Smooth muscle cell (in vitro differentiated cells): Measurements from ENCODE around the gene IFI27L1. TPM values are rescaled to one million over a fixed set of nuclear protein-coding genes. Genes with fewer than 3 reads are reported as not detected.

ENCODE experiments used
- DNase-seq: peaks from one replicate; lab custom pipeline; 2025; ENCODE audit not compliant: unreplicated experiment; lab: John Stamatoyannopoulos, UW
- H2AFZ ChIP-seq: fragments of 200-600 bp; sonication (generic); 2 replicates; pipeline ENCODE4 v1.6.0; 2016; ENCODE audit warnings: antibody characterized with exemption, low read depth, mild to moderate bottlenecking
- H3F3A ChIP-seq: fragments of 200-600 bp; sonication (generic); 2 replicates; pipeline ENCODE4 v1.6.0; 2017; ENCODE audit warnings: antibody characterized with exemption, low read depth
- H3K27ac ChIP-seq: fragments of 200-600 bp; sonication (generic); 2 replicates; pipeline ENCODE4 v1.5.1; 2016; ENCODE audit warnings: low read depth, mild to moderate bottlenecking
- H3K27me3 ChIP-seq: fragments of 200-600 bp; sonication (generic); 2 replicates; pipeline ENCODE4 v1.6.1; 2016; ENCODE audit warnings: low read depth, mild to moderate bottlenecking
- H3K36me3 ChIP-seq: fragments of 200-600 bp; sonication (generic); 2 replicates; pipeline ENCODE4 v1.5.1; 2016; ENCODE audit warnings: low read depth
- H3K4me1 ChIP-seq: fragments of 200-600 bp; sonication (generic); 2 replicates; pipeline ENCODE4 v1.5.1; 2016; ENCODE audit warnings: low read depth
- H3K4me2 ChIP-seq: fragments of 200-600 bp; sonication (generic); 2 replicates; pipeline ENCODE4 v1.6.0; 2016; ENCODE audit warnings: mild to moderate bottlenecking
- H3K4me3 ChIP-seq: fragments of 200-600 bp; sonication (generic); 2 replicates; pipeline ENCODE4 v1.5.1; 2016; ENCODE audit warnings: mild to moderate bottlenecking
- H3K79me2 ChIP-seq: fragments of 200-600 bp; sonication (generic); 2 replicates; pipeline ENCODE4 v1.6.0; 2016; ENCODE audit warnings: low read depth, mild to moderate bottlenecking
- H3K9ac ChIP-seq: fragments of 200-600 bp; sonication (generic); 2 replicates; pipeline ENCODE4 v1.6.0; 2016; ENCODE audit warnings: low read depth
- H3K9me3 ChIP-seq: fragments of 200-600 bp; sonication (generic); replicated peaks from 2 replicates; pipeline ENCODE4 v1.5.1; 2016; ENCODE audit warnings: low read depth
- H4K20me1 ChIP-seq: fragments of 200-600 bp; sonication (generic); 2 replicates; pipeline ENCODE4 v1.6.0; 2016; ENCODE audit warnings: low read depth
- CTCF ChIP-seq: fragments of 200-600 bp; sonication (generic); IDR thresholded peaks from 2 replicates; pipeline ENCODE4 v1.5.1; 2017; ENCODE audit warnings: borderline replicate concordance, mild to moderate bottlenecking, antibody characterized with exemption; ENCODE audit not compliant: insufficient read depth, poor library complexity, severe bottlenecking
- WGBS: methylation state at CpG from one replicate; pipeline ENCODE4 v1.1.7; 2016; ENCODE audit warnings: low lambda C conversion rate; 5-methylcytosine and 5-hydroxymethylcytosine counted together
- polyA plus RNA-seq: library from polyadenylated mRNA; unstranded; fragments of >200 nt; fragmentation: Nextera tagmentation; extraction: Ambion mirVana; gene quantifications from 2 replicates; pipeline ENCODE4 v1.2.1, GENCODE V29; 2016
- total RNA-seq: library from RNA; depleted of rRNA; stranded (reverse); fragments of >200 nt; gene quantifications from 2 replicates; pipeline ENCODE4 v1.2.3, GENCODE V29; 2014

The IFI27L1 gene
- total and polyA plus RNA-seq, 2 experiments from 2014 or later = 2.9 to 38.2 TPM

GRCh38 chr14:94113490-94113889, 32.4 kb downstream of the IFI27L1 start:
- TF ChIP-seq CTCF = no peak
- no peak overlapping the region for H3K4me3 ChIP-seq
- H3K79me2 ChIP-seq = no peaks in the 10 kb centered on the region
- WGBS = 82% methylated on average over 6 of the region's 6 CpGs
- no peak overlapping the region for H3K4me2 ChIP-seq
- H2AFZ ChIP-seq = no peak overlapping the region
- no peaks in the 10 kb centered on the region for H3K4me1 ChIP-seq
- H3K9ac ChIP-seq = no peak overlapping the region
- H3K27ac ChIP-seq = no peak overlapping the region
- DNase-seq = no peak
- H4K20me1 ChIP-seq = no peaks in the 10 kb centered on the region
- no peaks in the 10 kb centered on the region for H3F3A ChIP-seq
- H3K27me3 ChIP-seq = no peaks in the 10 kb centered on the region
- H3K36me3 ChIP-seq = no peaks in the 10 kb centered on the region
- no peaks in the 10 kb centered on the region for H3K9me3 ChIP-seq

GRCh38 chr14:94113908-94114588, 32.9 kb downstream of the IFI27L1 start:
- Histone ChIP-seq H3K4me3 (no peak overlapping the region), H3F3A (no peaks in the 10 kb centered on the region), H3K27ac (no peak overlapping the region), H3K4me2 (no peak overlapping the region), H3K4me1 (no peaks in the 10 kb centered on the region), H3K27me3 (no peaks in the 10 kb centered on the region), H4K20me1 (no peaks in the 10 kb centered on the region), H2AFZ (no peak overlapping the region), H3K9ac (no peak overlapping the region), H3K9me3 (no peaks in the 10 kb centered on the region), H3K36me3 (no peaks in the 10 kb centered on the region), H3K79me2 (no peaks in the 10 kb centered on the region)
- DNase-seq = no peak
- TF ChIP-seq CTCF = no peak
- 89% methylated on average over 5 of the region's 5 CpGs for WGBS

GRCh38 chr14:94114589-94115057, 33.5 kb downstream of the IFI27L1 start:
- Histone ChIP-seq H3K9ac (no peak overlapping the region), H2AFZ (no peak overlapping the region), H4K20me1 (no peaks in the 10 kb centered on the region), H3K9me3 (no peaks in the 10 kb centered on the region), H3K79me2 (no peaks in the 10 kb centered on the region), H3F3A (no peaks in the 10 kb centered on the region), H3K4me2 (no peak overlapping the region), H3K27ac (no peak overlapping the region), H3K4me1 (no peaks in the 10 kb centered on the region), H3K36me3 (no peaks in the 10 kb centered on the region), H3K27me3 (no peaks in the 10 kb centered on the region), H3K4me3 (no peak overlapping the region)
- DNase-seq = no peak
- no peak for TF ChIP-seq CTCF
- WGBS = 89% methylated on average over 5 of the region's 5 CpGs

GRCh38 chr14:94115058-94115591, 34.0 kb downstream of the IFI27L1 start:
- 66% methylated on average over 4 of the region's 4 CpGs for WGBS
- TF ChIP-seq CTCF = no peak
- no peaks in the 10 kb centered on the region for H3K79me2 ChIP-seq
- H3K27ac ChIP-seq = no peak overlapping the region
- H3K9ac ChIP-seq = no peak overlapping the region
- DNase-seq = no peak
- no peak overlapping the region for H3K4me2 ChIP-seq
- H3F3A ChIP-seq = no peaks in the 10 kb centered on the region
- H3K27me3 ChIP-seq = no peaks in the 10 kb centered on the region
- H3K9me3 ChIP-seq = no peaks in the 10 kb centered on the region
- H2AFZ ChIP-seq = no peak overlapping the region
- H4K20me1 ChIP-seq = no peaks in the 10 kb centered on the region
- H3K36me3 ChIP-seq = no peaks in the 10 kb centered on the region
- no peaks in the 10 kb centered on the region for H3K4me1 ChIP-seq
- H3K4me3 ChIP-seq = no peak overlapping the region
